Measurements from ENCODE around the gene POLDIP3.

- no peak for TF ChIP-seq CTCF (conservative IDR thresholded peaks at IDR 0.05; ENCODE audit: low read length)
- no peak for TF ChIP-seq EZH2phosphoT487 (IDR thresholded peaks at IDR 0.05; ENCODE audit: borderline replicate concordance)
Measured at GRCh38 chr22:42655693-42656092, 41.0 kb upstream of the POLDIP3 start.

Measured in Loucy (cell line).